Right lobe of liver (tissue), 4 donors: ENCODE results near the gene ZNF367.
"Not testable (repeated sequence)": the region's sequence is repeated elsewhere in the genome, so short reads cannot be mapped to it uniquely, and the experiment has no call there.

ENCODE experiments used
- CTCF ChIP-seq, 4 donors: fragments of 200-600 bp in 3 of 4; fragments of 450-650 bp in 1 of 4; IDR thresholded peaks; one replicate each; pipeline versions ENCODE4 v1.5.1 to v1.8.0; 2016 to 2022; ENCODE audit warnings: antibody characterized with exemption in 4 of 4, mild to moderate bottlenecking in 2 of 4
- POLR2A ChIP-seq: fragments of 450-650 bp; IDR thresholded peaks from one replicate; pipeline ENCODE4 v1.6.1; 2017; ENCODE audit warnings: antibody characterized with exemption, mild to moderate bottlenecking
- donor health status: DM: no; HTN: no; CAD: no.
- donor health status: DM: no; HTN: no; CAD: no.
- donor health status: DM: no; HTN: yes; CAD: no.

GRCh38 chr9:96375507-96375906 lies 42.7 kb downstream of the ZNF367 start:
- TF ChIP-seq POLR2A; CTCF (IDR thresholded peaks at IDR 0.05): not testable (repeated sequence)
